GM21447 (cell line): Measurements from ENCODE around the gene ACTN4.

ENCODE experiments used
- ATAC-seq: cut with Tn5 transposase; IDR thresholded peaks from one replicate; pipeline ENCODE4 v1.9.1; 2021; ENCODE audit not compliant: unreplicated experiment

ACTN4 gene

DNA sequence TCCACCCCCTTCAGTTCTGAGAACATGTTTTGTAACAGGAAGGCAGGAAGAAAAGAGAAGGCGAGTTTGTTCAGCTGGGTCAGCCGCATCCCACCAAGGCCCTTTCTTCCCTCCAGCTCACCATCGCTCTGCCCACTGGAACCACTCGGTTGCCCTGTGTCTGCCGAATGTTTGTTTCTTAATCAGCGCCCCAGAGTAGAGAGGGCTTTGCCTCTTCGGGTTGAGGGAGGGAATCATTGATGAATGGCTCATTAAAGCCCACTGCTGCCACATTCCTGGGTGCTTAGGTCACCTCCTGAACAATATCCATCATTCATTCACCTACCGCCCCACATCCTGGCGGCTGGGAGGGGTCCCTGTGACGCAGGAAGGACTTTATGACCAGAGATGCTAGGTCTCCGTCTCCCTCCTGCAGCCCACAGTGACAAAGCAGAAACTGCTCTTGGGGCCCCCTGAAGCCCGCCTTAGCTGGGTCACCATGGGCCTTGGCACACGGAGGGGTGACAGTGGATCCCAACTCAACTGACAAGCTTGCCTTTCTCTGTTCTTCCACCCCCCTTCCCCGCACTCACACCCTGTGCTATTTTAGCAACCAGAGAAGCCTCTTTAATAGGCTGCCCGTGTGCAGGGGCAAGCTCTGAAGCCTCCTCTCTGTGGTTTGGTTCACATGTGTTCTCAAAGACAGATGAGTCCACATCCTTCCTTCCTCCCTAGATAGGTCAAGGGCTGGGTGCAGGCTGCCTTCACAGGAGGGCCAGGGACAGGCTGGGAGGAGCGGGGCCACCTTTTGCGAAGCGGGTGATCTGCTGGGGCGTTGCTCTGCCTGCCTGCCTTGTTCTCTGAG lies 46.2 kb downstream of the ACTN4 start:
- ATAC-seq, result peak; percentile 71

GRCh38 chr19:38695317-38695683 lies 47.9 kb downstream of the ACTN4 start:
- ATAC-seq, result no peak

GRCh38 chr19:38695832-38696728 lies 48.6 kb downstream of the ACTN4 start:
- ATAC-seq, result no peak

- no peak for ATAC-seq
Observed at GRCh38 chr19:38696729-38697055, 49.2 kb downstream of the ACTN4 start.

DNA sequence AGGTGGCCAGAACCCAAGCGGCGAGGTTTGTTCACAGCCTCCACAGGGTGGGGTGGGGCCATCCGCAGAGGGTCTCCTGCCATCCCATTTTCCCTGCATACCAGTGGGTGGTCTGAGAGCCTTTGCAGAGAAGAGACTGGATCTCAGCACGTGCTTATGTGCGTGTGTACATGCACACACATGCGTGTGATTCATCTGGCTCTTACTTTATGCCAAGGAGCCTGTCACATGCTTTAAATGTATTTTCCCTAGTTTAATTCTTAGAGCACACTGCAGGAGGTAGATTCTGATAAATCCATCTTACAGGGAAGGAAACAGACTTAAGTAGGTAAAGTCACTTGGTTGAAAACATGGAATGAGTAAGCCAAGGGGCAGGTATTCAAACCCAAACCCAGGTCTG lies 49.7 kb downstream of the ACTN4 start:
- no peak for ATAC-seq

DNA sequence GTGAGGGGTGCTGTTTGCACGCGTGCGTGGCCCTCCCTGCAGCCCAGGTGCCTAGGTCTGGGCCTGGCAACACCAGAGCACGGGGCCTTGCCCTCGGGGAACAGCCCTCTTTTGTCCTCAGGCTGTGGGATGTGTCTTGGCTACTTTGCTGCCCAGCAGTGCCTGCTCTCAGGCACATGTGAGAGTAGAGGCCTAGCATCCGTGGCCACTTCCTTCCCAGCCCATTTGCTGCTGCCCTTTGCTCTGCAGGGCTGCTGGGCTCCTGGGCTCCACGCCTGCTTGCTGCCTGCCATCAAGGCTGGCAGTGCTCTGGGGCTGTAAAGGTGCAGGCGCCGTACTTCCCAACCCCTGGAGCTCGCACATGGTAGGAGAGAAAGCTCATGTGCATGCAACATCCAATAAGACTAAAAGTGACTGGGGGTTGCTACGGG lies 50.2 kb downstream of the ACTN4 start:
- ATAC-seq, result no peak

- ATAC-seq, result no peak
Observed at GRCh38 chr19:38698225-38699026, 51.0 kb downstream of the ACTN4 start.

DNA sequence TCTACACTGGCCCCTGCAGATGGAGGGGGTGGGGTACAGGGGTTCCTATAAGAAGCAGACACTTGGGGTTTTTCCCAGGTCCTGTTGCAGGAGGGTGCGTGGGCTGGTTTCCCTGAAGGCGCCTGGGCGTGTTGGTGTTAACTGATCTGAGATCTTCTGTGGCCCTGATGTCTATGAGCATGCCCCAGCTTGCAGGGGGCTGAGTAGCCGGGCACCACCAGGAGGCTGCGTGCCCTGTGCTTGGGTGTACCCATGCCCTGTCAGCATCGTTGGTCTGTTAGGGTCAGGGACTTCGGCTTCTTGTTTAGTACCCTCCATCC lies 51.5 kb downstream of the ACTN4 start:
- ATAC-seq, result no peak

DNA sequence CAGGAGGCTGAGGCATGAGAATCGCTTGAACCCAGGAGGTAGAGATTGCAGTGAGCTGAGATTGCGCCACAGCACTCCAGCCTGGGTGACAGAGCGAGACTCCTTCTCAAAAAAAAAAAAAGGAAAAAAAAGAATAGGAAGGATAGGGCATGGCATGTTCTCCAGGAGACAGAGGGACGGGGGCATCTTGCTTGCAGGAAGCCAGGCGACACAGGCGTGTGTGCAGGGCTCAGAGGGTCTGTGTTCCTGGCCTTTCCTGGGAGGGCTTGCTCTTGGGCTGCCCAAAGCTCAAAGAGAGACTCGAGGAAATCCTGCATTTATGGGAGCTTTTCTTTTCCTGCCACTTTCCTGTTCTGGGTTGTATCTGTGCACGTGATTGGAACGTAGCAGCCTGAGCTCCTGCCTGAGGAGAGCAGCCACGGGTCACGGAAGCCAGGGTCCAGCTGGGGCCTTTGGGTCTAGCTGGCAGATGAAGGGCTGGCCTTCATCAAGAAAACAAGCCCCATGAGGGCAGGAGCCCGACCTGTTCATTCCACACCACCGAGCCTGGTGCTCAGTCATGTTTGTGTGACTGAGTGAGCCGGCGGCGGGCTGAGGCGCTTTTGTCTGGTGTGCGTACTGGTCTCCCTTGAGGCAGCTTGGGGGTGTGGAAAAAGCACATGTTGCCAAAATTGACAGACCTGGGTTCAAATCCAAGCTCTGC lies 52.3 kb downstream of the ACTN4 start:
- no peak for ATAC-seq

- ATAC-seq, result no peak
Observed at GRCh38 chr19:38700350-38700901, 53.0 kb downstream of the ACTN4 start.

- ATAC-seq, result no peak
Observed at GRCh38 chr19:38700902-38701454, 53.5 kb downstream of the ACTN4 start.

DNA sequence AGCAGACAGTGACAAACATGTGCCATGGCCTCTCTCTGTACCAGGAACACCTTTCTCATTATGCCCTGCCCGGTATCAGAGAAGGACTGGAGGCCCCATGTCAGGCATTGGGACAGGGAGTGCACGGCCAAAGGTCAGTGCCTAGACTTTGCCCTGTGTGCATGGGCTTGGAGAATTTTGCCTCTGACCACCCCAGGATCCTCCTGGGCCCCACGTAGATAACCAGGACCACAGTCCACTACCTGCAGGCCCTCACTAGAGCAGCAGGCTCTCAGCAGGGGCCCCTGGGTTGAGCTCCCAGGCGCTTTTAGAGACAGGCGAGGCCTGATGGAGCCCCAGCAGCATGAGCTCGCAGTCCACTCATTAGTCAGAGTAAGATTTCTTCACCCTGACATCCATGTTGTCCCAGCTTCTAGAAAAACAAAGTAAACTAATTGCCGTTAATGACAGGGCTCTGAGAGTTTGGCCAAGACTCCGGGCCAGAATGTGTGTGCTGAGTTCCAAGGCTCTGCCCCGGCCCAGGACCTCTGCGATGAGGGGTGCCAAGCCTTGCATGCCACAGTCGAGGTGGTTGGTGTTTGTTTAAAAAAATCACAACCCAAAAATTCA lies 54.1 kb downstream of the ACTN4 start:
- ATAC-seq, result no peak

DNA sequence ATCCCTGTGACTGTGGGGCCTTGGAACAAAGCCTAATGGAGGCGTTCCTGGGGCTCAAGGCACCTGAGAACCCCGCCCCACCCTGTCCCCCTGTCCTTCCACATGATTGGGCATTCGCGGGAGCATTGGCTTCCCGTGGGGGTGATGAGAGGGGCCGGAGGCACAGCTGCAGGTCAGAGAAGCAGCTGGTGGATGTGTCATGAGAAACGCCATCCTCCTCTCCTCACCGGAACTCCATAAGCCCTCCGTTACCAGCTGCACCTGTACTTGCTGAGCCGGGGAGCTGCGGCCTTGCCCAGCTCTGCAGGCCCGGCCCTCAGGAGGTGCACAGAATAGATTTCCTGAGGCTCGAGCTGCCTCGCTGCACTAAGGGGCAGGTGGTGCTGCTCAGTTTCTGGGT lies 54.8 kb downstream of the ACTN4 start:
- no peak for ATAC-seq

- ATAC-seq, result no peak
Observed at GRCh38 chr19:38703509-38703908, 56.1 kb downstream of the ACTN4 start.

- no peak for ATAC-seq
Observed at GRCh38 chr19:38704488-38705026, 57.1 kb downstream of the ACTN4 start.

DNA sequence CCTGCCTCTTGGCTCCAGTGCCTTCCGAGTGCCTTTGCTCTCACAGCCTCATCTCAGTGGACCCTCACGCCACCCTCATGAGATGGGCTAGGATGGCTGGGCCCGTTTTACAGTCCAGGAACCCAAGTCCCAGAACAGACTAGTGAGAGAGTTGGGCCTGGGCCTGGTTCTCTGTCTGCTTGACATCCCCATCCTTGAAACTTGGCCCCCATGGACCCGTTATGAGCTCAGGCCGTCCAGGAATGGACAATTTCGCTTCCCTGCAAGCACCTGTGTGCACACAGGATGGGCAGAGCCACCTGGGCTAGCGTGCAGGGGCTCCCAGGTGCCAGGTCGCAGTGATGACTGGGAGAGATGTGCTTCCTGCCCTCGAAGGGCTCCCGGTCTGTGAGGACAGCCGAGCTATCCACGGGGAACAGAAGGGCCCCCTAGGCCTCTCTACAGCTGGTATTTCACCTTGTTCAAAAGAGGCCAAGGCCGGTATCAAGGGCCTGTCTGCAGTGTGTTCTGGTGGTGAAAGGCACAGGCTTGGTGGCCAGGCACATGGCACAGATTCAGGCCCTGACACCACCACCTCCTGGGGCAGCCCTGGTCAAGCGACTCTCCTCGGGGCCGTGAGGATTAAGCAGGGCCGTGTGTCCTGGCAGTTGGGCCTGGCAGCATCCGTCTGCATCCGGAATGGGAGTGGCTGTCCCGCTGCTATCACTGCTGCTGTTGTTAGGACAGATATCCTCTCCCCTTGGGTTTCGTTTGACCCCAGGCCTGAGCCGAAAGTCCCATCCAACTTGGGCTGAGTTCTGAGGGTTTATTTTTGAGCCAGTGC lies 58.0 kb downstream of the ACTN4 start:
- no peak for ATAC-seq

- ATAC-seq, result no peak
Observed at GRCh38 chr19:38706792-38707511, 59.5 kb downstream of the ACTN4 start.

- no peak for ATAC-seq
Observed at GRCh38 chr19:38707512-38708114, 60.2 kb downstream of the ACTN4 start.
